Prostate gland (tissue), 2 donors: ENCODE data around the gene CYREN.

Source experiments
- POLR2A ChIP-seq: fragments of 450-650 bp; IDR thresholded peaks from one replicate; pipeline ENCODE4 v1.6.1; 2016; ENCODE audit warnings: antibody characterized with exemption, mild to moderate bottlenecking
- POLR2AphosphoS5 ChIP-seq: sonication (generic); formaldehyde crosslinking; IDR thresholded peaks from one replicate; pipeline ENCODE4 v1.6.1; 2017; ENCODE audit warnings: antibody characterized with exemption
- TF ChIP-seq, protein P1 (sequence below), 4 experiments: fragments of 200-600 bp in 2 of 4; fragments of 450-650 bp in 2 of 4; sonication (generic) in 2 of 4; IDR thresholded peaks; 1 replicate in 3 of 4; 2 replicates in 1 of 4; pipeline ENCODE4 v1.5.1; 2016 to 2019; ENCODE audit warnings: antibody characterized with exemption in 4 of 4, mild to moderate bottlenecking in 2 of 4, moderate library complexity in 2 of 4

DNA sequence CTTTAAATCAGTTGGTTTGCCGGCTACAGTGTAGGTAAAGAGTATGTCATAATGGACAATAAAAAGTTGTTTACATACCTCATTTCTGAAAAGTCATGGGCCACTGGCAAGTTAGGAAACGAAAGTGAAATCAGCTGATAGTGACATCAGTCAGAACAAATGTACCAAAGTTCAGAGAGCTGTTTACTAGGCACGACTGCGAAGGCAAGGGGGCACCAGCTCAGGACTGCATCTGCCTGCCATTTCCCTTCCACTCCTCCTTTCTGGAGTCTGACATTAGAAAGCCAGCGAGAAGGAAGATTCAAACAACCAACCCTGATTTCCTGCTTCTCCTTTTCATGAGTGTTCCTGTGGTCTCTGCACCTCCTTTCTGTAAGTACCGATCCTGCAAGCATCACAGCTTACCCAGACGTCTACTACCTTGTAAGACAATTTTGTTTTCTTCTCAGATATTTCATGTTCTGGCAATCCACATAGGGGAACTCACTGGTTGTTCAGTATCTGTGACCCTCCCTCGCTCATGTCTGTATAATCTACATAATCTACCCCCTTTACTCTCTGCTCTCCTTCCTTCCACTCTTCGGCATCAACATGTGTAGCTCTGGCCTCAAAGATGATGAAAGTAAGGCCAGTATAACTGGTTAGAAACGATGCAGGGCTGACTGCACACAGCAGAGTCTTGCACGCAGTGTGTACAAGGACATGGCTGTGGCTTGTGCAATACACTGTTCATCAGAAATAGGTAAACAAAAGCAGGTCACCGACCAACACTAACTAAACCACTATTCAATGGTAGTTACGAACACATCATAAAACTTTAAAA is 22.4 kb downstream of the CYREN start, which contains the start of gene TMEM140:
- TF ChIP-seq POLR2AphosphoS5 (peak; percentile 92), POLR2A (peak; percentile 69)
- TF ChIP-seq, protein P1, sequence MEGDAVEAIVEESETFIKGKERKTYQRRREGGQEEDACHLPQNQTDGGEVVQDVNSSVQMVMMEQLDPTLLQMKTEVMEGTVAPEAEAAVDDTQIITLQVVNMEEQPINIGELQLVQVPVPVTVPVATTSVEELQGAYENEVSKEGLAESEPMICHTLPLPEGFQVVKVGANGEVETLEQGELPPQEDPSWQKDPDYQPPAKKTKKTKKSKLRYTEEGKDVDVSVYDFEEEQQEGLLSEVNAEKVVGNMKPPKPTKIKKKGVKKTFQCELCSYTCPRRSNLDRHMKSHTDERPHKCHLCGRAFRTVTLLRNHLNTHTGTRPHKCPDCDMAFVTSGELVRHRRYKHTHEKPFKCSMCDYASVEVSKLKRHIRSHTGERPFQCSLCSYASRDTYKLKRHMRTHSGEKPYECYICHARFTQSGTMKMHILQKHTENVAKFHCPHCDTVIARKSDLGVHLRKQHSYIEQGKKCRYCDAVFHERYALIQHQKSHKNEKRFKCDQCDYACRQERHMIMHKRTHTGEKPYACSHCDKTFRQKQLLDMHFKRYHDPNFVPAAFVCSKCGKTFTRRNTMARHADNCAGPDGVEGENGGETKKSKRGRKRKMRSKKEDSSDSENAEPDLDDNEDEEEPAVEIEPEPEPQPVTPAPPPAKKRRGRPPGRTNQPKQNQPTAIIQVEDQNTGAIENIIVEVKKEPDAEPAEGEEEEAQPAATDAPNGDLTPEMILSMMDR (IDR thresholded peaks at IDR 0.05) = peak in 2 of 4 experiments; percentile 23 to 25
